Thyroid gland (tissue), 4 donors: ENCODE results near the gene RAB15.

Source experiments
- CTCF ChIP-seq, 6 experiments: fragments of 200-600 bp in 3 of 6; fragments of 450-650 bp in 3 of 6; sonication (generic) in 3 of 6; IDR thresholded peaks; one replicate each; pipeline ENCODE4 v1.5.1; 2016 to 2019; ENCODE audit warnings: antibody characterized with exemption in 6 of 6, mild to moderate bottlenecking in 2 of 6, inconsistent platforms in 1 of 6, moderate library complexity in 1 of 6
- POLR2A ChIP-seq, 2 donors: fragments of 450-650 bp; IDR thresholded peaks; one replicate each; pipeline ENCODE4 v1.6.1; 2017; ENCODE audit warnings: antibody characterized with exemption in 2 of 2, mild to moderate bottlenecking in 2 of 2, moderate library complexity in 1 of 2

GRCh38 chr14:64997108-64997794 is 25.1 kb upstream of the RAB15 start:
- no peak for TF ChIP-seq CTCF (IDR thresholded peaks at IDR 0.05)
- TF ChIP-seq POLR2A (IDR thresholded peaks at IDR 0.05) = no peak
